ENCODE data around the gene WDFY1.

WDFY1 gene

DNA sequence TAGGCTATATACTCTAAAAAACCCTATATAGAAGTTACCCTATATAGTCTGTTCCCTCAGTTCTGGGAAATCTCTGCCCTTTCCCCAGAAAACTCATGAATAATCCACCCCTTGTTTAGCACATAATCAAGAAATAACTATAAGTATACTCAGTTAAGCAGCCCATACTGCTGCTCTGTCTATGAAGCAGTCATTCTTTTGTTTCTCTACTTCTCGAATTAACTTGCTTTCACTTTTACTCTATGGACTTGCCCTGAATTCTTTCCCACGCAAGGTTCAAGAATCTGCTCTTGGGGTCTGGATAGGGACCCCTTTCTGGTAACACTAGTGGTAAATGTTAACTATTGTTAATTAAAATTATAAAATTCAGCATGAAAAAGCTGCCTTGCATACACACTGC lies 90.4 kb downstream of the WDFY1 start:
- TF ChIP-seq, protein P1, sequence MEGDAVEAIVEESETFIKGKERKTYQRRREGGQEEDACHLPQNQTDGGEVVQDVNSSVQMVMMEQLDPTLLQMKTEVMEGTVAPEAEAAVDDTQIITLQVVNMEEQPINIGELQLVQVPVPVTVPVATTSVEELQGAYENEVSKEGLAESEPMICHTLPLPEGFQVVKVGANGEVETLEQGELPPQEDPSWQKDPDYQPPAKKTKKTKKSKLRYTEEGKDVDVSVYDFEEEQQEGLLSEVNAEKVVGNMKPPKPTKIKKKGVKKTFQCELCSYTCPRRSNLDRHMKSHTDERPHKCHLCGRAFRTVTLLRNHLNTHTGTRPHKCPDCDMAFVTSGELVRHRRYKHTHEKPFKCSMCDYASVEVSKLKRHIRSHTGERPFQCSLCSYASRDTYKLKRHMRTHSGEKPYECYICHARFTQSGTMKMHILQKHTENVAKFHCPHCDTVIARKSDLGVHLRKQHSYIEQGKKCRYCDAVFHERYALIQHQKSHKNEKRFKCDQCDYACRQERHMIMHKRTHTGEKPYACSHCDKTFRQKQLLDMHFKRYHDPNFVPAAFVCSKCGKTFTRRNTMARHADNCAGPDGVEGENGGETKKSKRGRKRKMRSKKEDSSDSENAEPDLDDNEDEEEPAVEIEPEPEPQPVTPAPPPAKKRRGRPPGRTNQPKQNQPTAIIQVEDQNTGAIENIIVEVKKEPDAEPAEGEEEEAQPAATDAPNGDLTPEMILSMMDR (IDR thresholded peaks at IDR 0.05; ENCODE audit: extremely low read depth, missing control alignments): no peak
- DNase-seq (ENCODE audit: low spot score): no peak

DNA sequence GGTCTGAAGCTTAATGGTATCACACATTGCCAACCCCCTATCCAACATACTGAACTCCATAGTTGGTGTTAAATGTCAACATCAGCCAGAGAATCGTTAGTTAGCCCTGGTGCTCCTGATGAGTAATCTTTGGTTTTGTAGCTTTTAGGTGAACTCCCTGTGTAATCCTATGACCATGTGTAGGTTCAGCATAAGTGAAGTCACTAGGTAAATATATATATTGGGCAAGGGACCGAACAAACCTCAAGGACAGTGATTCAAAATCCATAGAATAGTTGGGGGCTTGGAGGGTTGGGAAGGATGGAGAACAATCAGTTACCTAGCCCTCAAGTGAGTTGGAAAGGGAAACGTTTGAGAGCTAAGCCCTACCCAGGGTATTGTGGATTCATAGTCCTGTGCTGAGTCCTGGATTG lies 91.7 kb downstream of the WDFY1 start:
- DNase-seq (ENCODE audit: low spot score): no peak
- TF ChIP-seq, protein P1 (IDR thresholded peaks at IDR 0.05; ENCODE audit: extremely low read depth, missing control alignments): no peak

DNA sequence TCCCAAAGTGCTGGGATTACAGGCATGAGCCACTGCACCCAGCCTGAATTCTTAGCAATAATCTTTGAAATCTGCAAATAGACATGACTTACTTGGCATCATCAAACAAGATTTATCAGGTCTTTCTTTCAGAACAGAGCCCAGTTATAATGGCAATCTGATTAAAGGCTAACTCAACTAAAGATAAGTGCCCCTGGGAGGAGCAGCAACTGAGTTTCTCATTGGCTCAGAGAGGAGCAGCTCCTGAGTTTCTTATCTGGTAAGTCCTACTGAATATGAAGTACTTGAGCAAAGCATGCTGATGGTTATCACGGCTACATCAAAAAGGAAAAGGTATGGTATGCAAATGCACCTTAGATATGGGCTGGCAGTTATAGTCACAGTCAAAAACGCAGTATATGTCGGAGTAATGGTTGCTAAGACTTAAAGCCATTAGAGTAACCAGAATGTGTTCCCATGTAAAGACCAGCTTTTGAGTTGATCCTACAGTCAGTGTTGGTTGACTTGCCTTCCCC lies 92.8 kb downstream of the WDFY1 start:
- TF ChIP-seq, protein P1 (IDR thresholded peaks at IDR 0.05; ENCODE audit: extremely low read depth, missing control alignments): no peak
- no peak for DNase-seq (ENCODE audit: low spot score)

DNA sequence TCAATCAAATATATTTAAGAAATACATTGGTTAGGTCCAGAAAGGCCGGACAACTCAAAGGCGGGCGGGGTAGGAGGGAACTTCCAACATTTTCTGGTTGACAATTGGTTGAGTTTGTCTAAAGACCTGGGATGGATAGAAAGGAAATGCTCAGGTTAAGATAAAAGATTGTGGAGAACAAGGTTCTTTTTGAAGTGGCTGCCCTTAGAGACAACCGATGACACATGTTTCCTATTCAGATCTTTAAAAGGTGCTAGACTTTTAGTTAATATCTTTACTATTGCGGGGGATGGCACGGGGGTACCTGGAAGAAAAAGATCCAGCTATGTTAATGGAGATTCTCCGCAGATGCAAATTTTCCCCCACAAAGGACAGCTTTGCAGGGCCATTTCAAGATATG lies 97.7 kb downstream of the WDFY1 start:
- no peak for DNase-seq (ENCODE audit: low spot score)
- TF ChIP-seq, protein P1 (IDR thresholded peaks at IDR 0.05; ENCODE audit: extremely low read depth, missing control alignments): no peak

DNA sequence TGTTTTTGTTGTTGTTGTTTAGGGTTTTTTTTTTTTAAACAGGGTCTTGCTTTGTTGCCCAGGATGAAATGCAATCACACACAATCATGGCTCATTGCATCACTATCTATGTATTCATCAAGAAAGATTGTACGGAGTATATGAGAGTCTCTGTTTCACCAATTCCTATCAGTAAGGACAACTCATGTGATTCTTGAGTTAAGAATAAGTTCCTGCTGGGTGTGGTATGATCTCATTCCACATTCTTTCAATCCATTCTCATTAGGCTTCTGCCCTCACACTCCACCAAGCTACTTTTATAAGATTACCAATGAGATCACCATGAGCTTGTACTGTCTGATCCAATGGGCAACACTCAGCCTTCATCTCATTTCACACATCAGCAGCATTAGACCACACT lies 98.6 kb downstream of the WDFY1 start:
- DNase-seq (ENCODE audit: low spot score): no peak
- TF ChIP-seq, protein P1 (IDR thresholded peaks at IDR 0.05; ENCODE audit: extremely low read depth, missing control alignments): no peak

DNA sequence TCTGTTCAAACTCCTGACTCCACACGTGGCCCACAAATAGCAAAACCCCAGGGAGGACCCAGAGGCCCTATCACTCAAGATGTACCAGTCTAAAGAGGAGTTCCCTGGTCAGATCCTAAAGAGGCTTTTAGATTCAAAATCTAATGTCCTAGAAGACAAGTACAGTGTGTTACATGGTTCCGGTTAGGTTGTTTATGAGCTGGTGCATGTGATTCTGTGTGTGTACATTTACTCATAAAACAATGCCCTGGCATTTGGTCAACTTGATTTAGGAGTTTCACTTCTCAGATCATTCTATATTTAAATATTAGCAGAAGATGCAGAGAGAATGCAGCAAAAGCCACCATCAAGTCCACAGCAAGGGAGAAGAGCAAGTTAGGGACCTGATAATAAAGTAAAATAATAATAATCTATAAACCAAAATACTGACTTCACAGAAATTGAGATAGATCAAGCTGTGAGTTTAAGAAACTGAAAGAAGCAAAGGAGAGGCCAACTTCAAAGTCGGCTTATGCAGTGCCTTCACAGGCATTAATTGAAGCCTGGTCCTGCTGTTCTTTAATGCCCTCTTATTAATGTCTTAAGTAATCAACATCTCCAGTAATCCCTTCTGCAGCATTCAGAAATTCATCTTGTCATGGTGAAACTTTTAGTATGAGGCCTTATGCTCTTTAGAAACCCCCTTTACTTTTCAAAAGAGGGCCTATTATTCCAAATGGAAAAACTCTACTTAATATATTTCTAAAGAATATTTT lies 103.5 kb downstream of the WDFY1 start:
- DNase-seq (ENCODE audit: low spot score): no peak
- TF ChIP-seq, protein P1 (IDR thresholded peaks at IDR 0.05; ENCODE audit: extremely low read depth, missing control alignments): no peak

DNA sequence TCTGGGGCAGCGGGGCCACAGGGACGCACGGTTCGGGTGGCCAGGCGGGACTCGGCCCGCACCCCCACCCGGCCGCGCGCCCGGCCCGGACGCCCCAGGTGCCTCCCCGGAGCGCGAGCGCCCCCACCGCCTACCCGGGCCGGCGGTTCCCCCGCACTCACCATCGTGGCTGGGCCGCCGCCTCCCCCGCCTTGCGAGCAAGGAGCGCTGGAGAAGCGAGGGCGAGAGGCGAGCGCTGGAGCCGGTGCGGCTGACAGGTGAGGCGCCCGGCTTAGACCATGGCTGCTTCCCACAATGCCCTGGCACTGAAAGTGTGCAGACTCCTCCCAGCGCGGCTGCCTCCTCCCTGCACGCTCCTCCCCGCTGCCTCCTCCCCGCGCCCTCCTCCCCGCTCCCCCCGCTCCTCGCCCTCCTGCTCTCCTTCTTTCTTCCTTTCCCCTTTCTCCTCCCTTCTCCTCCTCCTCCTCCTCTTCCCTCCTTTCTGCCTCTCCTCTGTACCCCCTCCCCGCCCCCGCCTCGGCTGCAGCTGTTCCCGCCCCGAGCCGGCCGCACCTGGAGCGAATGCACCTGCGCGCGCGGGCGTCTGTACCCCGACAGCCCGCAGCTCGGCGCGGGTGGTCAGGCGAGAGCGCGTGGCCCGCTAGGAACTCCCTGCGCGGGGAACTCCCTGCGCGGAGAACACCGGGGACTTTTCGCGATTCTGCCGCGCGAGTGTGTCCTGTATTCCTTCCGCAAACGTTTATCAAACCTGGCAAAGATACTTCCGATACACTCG lies 107.7 kb downstream of the WDFY1 start, which contains the start of gene AP1S3:
Gene AP1S3 (minus strand): TSS at position 296 of the 775 bp plus-strand sequence. CDS start 132 bp downstream, at position 164.
- TF ChIP-seq, protein P1 (IDR thresholded peaks at IDR 0.05; ENCODE audit: extremely low read depth, missing control alignments): no peak
- DNase-seq (ENCODE audit: low spot score): peak; percentile 93

Measured in GM20000 (cell line).